Fibroblast of pulmonary artery (primary cell): ENCODE measurements around the gene SPIRE1.
A peak's percentile ranks its signal among the peaks of the same experiment; 100 is the strongest.

ENCODE experiments used
- DNase-seq: peaks from one replicate; pipeline ENCODE4 v3.0.0-alpha.2; 2010; ENCODE audit warnings: low read depth
- H3K4me3 ChIP-seq: replicated peaks from 2 replicates; pipeline ENCODE4 v1.5.1; 2011; ENCODE audit warnings: low read depth, mild to moderate bottlenecking, control low read depth, low read length, moderate library complexity
- TF ChIP-seq, protein P1 (sequence below): IDR thresholded peaks from 2 replicates; pipeline ENCODE4 v1.5.1; 2011; ENCODE audit warnings: mild to moderate bottlenecking, control low read depth, low read length, inconsistent platforms; ENCODE audit errors: missing control alignments

SPIRE1 gene

DNA sequence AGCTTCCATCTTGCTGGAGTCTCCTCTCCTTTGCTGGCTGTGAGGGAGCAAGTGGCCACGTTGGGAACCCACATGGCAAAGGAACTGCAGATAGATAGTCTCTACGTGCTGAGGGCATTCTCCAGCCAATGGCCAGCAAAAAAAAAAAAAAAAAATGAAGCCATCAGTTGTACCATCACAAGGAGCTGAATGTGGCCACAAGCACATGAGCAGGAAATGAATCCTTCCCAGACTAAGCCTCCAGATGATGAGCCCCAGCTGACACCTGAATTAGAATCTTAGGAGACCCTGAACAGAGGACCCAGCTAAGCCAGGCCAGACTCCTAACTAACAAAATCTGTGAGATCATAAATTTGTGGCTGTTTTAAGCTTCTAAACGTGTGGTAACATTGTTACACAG lies 57.9 kb downstream of the SPIRE1 start:
- no peak for DNase-seq
- TF ChIP-seq, protein P1, sequence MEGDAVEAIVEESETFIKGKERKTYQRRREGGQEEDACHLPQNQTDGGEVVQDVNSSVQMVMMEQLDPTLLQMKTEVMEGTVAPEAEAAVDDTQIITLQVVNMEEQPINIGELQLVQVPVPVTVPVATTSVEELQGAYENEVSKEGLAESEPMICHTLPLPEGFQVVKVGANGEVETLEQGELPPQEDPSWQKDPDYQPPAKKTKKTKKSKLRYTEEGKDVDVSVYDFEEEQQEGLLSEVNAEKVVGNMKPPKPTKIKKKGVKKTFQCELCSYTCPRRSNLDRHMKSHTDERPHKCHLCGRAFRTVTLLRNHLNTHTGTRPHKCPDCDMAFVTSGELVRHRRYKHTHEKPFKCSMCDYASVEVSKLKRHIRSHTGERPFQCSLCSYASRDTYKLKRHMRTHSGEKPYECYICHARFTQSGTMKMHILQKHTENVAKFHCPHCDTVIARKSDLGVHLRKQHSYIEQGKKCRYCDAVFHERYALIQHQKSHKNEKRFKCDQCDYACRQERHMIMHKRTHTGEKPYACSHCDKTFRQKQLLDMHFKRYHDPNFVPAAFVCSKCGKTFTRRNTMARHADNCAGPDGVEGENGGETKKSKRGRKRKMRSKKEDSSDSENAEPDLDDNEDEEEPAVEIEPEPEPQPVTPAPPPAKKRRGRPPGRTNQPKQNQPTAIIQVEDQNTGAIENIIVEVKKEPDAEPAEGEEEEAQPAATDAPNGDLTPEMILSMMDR, result no peak
- H3K4me3 ChIP-seq, result no peak overlapping the region

GRCh38 chr18:12599543-12599942 lies 58.4 kb downstream of the SPIRE1 start:
- DNase-seq, result no peak
- TF ChIP-seq, protein P1, result no peak

DNA sequence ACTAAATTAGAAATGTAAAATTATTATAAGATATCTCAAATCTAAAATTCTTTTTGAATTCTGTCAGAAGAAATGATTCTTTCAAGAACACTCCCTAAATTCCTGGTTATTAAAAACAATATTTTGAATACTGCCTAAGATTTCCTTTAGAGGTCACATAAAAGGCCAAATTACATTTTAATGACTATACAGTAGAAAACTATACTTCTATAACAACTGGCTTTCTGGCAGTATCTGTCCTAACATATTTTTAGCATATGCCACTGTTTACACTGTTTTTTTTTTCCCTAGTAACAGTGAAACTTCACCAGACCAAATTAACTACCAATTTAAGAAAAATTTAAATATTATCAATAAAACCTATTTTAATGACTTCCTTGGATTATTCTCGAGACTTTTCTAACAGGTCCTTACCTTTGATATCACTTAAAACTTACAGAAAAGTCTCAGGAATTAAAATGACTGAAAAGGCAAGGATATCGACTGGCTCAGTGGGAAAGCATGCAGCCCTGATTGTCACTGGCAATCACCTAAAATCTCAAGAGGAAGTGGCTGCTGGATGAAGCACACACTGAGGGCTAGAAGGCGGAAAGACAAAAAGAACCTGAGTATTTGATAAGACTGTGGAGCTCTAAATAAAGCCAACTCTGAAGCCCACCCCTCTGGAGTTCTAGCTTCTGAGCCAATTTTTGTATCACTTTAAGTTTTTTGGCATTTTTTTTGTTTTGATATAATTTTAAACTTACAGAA lies 59.6 kb downstream of the SPIRE1 start:
- TF ChIP-seq, protein P1, result no peak
- H3K4me3 ChIP-seq, result no peak overlapping the region
- peak; percentile 44 for DNase-seq

More at GRCh38 chr18:12599543-12599942, 58.4 kb downstream of the SPIRE1 start:
- no peak overlapping the region for H3K4me3 ChIP-seq

- no peak overlapping the region for H3K4me3 ChIP-seq
- TF ChIP-seq, protein P1, result no peak
- peak; percentile 88 for DNase-seq
Observed at GRCh38 chr18:12597760-12598159, 60.1 kb downstream of the SPIRE1 start.

GRCh38 chr18:12595571-12596255 lies 62.2 kb downstream of the SPIRE1 start:
- no peak overlapping the region for H3K4me3 ChIP-seq
- TF ChIP-seq, protein P1, result no peak
- no peak for DNase-seq

- TF ChIP-seq, protein P1, result no peak
- H3K4me3 ChIP-seq, result no peak overlapping the region
- peak; percentile 32 for DNase-seq
Observed at GRCh38 chr18:12593866-12594265, 64.0 kb downstream of the SPIRE1 start.

GRCh38 chr18:12592597-12593127 lies 65.2 kb downstream of the SPIRE1 start:
- TF ChIP-seq, protein P1, result no peak
- H3K4me3 ChIP-seq, result no peak overlapping the region
- no peak for DNase-seq
